A549 treated with AZD2906 at 1 μM for 4 hours (cell line): ENCODE results near the gene ZNF773. TPM values are rescaled to one million over a fixed set of nuclear protein-coding genes. Genes with fewer than 3 reads are reported as not detected.

Experiments used
- total RNA-seq: library from RNA; stranded (reverse); fragments of 200-300 nt; extraction: Qiagen RNA extraction; gene quantifications from 5 replicates; pipeline ENCODE4 v1.2.3, GENCODE V29; 2022

ZNF773 gene
- 4.4 to 6.5 TPM (median 5.2 TPM) in 5 replicates for total RNA-seq

DNA sequence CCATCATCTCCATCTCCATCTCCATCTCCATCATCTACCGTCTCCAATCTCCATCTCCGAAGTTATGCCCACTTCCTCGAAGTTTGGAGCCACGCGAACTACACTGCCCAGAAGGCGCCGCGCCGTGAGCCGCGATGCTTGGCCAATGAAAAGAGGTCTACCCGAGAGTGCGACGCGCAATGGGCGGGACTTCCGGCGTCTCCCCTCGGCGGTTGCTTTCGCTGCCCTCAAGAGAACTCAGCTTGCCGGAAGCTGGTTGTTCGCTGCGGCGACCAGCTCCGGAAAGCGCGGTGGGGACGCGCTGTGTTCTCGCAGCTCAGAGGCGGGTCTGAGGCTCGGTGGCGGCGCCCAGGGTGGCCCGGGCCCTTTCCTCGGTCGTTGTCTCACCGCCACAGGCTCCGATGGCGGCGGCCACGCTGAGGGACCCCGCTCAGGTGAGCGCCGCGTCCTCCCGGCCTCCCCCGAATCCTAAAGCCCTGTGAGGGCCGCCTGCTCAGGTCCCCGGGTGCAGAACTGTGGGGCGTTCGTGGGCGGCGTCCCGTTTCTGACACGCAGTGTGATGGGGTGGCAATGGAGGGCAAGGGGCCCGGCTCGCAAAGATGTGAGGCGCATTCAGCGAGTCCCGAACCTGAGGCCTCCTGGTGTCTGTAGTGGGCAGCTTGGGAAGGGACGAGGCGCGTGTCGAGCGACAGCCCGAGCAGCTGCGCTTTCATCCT is at the start of gene ZNF773:
Gene ZNF773 (plus strand): TSS at position 259 of the 716 bp plus-strand sequence. CDS start 143 bp downstream, at position 402.

DNA sequence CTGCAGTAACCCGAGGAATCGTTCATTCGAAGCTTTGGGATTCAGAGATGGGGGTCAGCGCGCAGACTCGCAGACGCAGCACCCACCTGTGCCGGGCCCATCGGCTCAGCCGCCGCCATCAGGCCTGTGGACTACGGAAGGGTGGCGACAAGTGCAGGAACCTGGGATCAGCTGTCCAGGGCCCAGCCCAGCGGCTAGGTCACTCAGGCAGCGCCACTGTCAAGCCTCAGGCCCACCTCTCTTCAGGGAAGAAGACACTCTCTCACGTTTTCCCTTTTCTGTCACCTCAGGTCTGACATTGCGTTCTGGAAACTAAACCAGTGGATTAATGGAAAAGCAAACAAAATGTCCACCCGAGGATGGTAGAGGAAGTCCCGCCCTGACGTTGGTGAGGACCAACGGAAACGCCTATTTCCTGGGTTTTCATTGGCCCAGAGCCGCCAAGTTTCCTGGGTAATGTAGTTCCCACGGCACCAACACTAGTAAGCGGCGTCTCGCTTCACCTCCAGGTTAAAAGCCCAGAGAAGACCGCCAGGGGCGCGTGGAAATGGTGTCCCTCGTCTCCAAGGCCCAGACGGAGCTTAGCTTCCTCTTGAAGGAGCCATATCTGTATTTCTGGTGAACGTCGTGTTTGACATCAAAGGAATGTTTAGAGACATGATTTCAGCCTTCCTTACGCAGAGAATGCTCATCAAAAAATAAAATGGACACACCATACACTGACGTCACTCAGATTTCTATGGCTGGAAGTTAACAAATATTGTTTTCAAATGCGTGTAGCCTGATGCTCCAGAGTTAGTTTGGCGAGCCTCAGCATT is 22.3 kb upstream of the ZNF773 start, which contains the start of gene ZNF772:
Gene ZNF772 (minus strand): TSS at position 376 of the 818 bp plus-strand sequence. CDS start 257 bp downstream, at position 119.

DNA sequence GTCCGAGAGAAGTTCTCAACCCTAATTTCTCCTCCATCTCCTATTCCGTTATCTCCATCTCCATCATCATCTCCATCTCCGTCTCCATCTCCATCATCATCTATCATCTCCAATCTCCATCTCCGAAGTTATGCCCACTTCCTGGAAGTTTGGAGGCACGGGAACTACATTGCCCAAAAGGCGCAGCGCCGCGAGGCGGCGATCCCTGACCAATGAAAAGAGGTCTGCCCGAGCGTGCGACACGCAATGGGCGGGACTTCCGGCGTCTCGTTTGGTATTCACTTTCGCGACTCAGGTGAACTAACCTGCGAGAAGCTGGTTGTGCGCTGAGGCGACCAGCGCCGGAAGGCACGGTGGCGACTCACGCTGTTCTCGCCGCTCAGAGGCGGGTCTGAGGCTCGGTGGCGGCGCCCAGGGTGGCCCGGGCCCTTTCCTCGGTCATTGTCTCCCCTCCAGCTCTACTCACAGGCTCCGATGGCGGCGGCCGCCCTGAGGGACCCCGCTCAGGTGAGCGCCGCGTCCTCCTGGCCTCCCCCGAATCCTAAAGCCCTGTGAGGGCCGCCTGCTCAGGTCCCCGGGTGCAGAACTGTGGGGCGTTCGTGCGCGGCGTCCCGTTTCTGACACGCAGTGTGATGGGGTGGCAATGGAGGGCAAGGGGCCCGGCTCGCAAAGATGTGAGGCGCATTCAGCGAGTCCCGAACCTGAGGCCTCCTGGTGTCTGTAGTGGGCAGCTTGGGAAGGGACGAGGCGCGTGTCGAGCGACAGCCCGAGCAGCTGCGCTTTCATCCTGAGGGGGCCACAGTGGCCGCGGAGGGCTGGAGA is 12.1 kb upstream of the ZNF773 start, which contains the start of gene ZNF419:
Gene ZNF419 (plus strand): TSS at position 274 of the 822 bp plus-strand sequence. CDS start 201 bp downstream, at position 475.

DNA sequence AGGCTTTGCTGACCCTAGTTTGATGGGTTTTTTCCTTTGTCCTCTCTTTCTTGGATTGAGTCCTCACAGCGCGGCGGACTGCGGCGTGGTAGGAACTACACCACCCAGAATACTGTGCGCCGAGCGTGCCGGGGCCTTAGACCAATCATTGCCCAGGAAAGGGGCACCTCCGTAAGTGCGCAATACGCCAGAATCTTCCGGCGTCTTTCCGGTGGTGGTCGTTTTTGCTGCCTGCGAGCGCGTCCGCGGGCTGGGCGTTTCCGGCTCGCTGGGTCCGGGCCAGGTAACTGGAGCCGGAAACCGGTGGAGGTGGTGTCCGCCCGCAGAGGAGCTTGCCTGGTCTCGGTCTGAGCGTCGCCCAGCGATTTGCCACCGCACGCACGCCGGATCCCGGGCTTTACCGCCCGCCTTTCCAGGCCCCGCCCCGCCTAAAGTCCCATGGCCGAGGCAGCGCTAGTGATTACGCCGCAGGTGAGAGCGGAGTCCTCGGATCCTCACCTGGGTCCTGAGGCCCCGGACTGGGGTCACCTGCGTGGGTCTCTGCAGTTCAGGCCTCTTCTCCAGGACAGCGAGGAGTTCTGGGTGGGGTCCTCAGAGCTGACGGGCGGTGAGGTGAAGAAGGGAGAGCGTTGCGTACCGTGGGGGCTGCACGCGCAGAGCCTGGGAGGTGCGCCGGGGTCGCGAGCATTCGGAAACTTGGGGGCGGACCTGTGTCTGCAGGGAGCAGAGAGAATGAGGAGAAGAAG is 27.6 kb downstream of the ZNF773 start, which contains the start of gene ZNF549:
Gene ZNF549 (plus strand): TSS at position 221 of the 746 bp plus-strand sequence. CDS start 218 bp downstream, at position 439.

Other genes starting within 250 kb of the ZNF773 start
- gene ZNF460, start 219.5 kb upstream of the ZNF773 start, total RNA-seq = 0.84 to 1.2 TPM (median 0.95 TPM) in 5 replicates
- gene ZNF543, start 179.5 kb upstream of the ZNF773 start, total RNA-seq = 1.3 to 2.0 TPM (median 1.4 TPM) in 5 replicates
- gene ZNF304, start 148.7 kb upstream of the ZNF773 start, total RNA-seq = 1.8 to 2.5 TPM (median 2.0 TPM) in 5 replicates
- 12.7 to 15.4 TPM (median 14.8 TPM) in 5 replicates for gene TRAPPC2B, start 136.4 kb upstream of the ZNF773 start, total RNA-seq
- gene ZNF547, start 136.4 kb upstream of the ZNF773 start, total RNA-seq = 1.00 to 1.9 TPM (median 1.1 TPM) in 5 replicates
- 2.9 to 4.1 TPM (median 3.7 TPM) in 5 replicates for gene ZNF548, start 110.1 kb upstream of the ZNF773 start, total RNA-seq
- gene ZNF17, start 88.8 kb upstream of the ZNF773 start, total RNA-seq = 4.3 to 7.3 TPM (median 5.2 TPM) in 5 replicates
- gene ZNF749, start 64.6 kb upstream of the ZNF773 start, total RNA-seq = 14.6 to 15.7 TPM (median 15.2 TPM) in 5 replicates
- gene VN1R1, start 42.8 kb upstream of the ZNF773 start, total RNA-seq = 0.03 to 0.07 TPM (median 0.05 TPM) in 4 of 5 replicates, not detected in the other
- gene ZNF772, start 22.4 kb upstream of the ZNF773 start, total RNA-seq = 0.85 to 1.8 TPM (median 1.6 TPM) in 5 replicates
- 5.6 to 7.5 TPM (median 6.5 TPM) in 5 replicates for gene ZNF419, start 12.2 kb upstream of the ZNF773 start, total RNA-seq
- 1.3 to 2.0 TPM (median 1.6 TPM) in 5 replicates for gene ZNF549, start 27.4 kb downstream of the ZNF773 start, total RNA-seq
- 2.8 to 3.9 TPM (median 3.4 TPM) in 5 replicates for gene ZNF550, start 59.9 kb downstream of the ZNF773 start, total RNA-seq
- 3.9 to 4.7 TPM (median 4.4 TPM) in 5 replicates for gene ZNF416, start 79.0 kb downstream of the ZNF773 start, total RNA-seq
- gene ZIK1, start 84.2 kb downstream of the ZNF773 start, total RNA-seq = 0.07 TPM in 1 of 5 replicates, not detected in the others
- gene ZNF530, start 99.9 kb downstream of the ZNF773 start, total RNA-seq = 4.8 to 6.2 TPM (median 5.4 TPM) in 5 replicates
- 7.3 to 9.0 TPM (median 8.3 TPM) in 5 replicates for gene ZNF134, start 114.3 kb downstream of the ZNF773 start, total RNA-seq
- gene ZNF211, start 133.2 kb downstream of the ZNF773 start, total RNA-seq = 5.3 to 6.4 TPM (median 6.2 TPM) in 5 replicates
- gene ZSCAN4, start 169.0 kb downstream of the ZNF773 start, total RNA-seq = not detected in 5 replicates
- gene ZNF551, start 182.0 kb downstream of the ZNF773 start, total RNA-seq = 4.7 to 5.6 TPM (median 5.2 TPM) in 5 replicates
- not detected in 5 replicates for gene ZNF154, start 209.3 kb downstream of the ZNF773 start, total RNA-seq
- 0.84 to 1.1 TPM (median 1.0 TPM) in 5 replicates for gene ZNF671, start 227.7 kb downstream of the ZNF773 start, total RNA-seq
- 4.8 to 5.8 TPM (median 5.4 TPM) in 5 replicates for gene ZNF776, start 246.9 kb downstream of the ZNF773 start, total RNA-seq